GM12892 (cell line): ENCODE measurements around the gene PLXNB1.

Experiments used
- POLR2A ChIP-seq: IDR thresholded peaks from 2 replicates; pipeline ENCODE4 v1.6.1; 2011; ENCODE audit warnings: low read depth, low read length, control low read depth
- POLR2AphosphoS5 ChIP-seq: IDR thresholded peaks from 2 replicates; pipeline ENCODE4 v1.6.1; 2011; ENCODE audit warnings: low read depth, low read length, control low read depth

DNA sequence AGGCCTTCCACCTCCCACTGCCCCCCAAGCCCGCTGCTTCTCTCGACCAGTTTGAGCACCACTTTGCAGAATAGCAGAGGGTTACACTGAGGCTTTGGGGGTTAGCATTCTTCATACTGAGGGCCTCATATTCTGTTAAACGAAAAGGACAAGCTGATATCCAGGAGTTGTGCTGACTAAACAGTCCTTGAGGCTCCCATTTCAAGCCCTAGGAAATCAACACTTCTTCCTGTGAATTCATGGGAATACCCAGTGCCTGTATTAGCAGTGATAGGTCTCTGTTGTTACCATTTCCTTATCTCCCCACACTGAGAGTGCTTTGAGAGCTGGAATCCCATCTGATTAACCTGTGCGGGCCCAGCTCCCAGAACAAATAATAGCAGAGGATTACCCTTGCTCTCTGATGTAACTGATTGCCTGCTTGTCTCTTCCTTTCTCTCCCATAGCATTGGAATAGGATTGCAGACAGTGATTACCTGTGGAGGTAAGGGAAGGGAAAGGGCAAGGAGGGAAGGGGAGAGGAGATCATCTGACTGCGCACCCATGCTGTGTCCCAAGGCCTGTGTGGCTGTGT is 56.9 kb downstream of the PLXNB1 start:
- TF ChIP-seq POLR2AphosphoS5 (no peak), POLR2A (no peak)
